PC-9 (cell line): ENCODE results near the gene BNC1. TPM values are rescaled to one million over a fixed set of nuclear protein-coding genes. Genes with fewer than 3 reads are reported as not detected.

Experiments
- BruUV-seq: library from RNA; stranded (reverse); fragments of 400-500 nt; replicated peaks from 2 replicates; lab custom pipeline; 2021; lab: Mats Ljungman, UMichigan
- CTCF ChIA-PET: fragments of 300-600 bp; sonication (Branson Sonifier 250); formaldehyde crosslinking; loops from one replicate; lab custom pipeline; 2022; ENCODE audit warnings: antibody characterized with exemption; lab: Charles Lee
- POLR2A ChIA-PET: fragments of 300-600 bp; sonication (Branson Sonifier 250); formaldehyde crosslinking; loops from one replicate; lab custom pipeline; 2022; ENCODE audit warnings: antibody characterized with exemption; ENCODE audit not compliant: unreplicated experiment; lab: Charles Lee
- DNase-seq, 2 experiments: peaks; one replicate each; pipeline versions ENCODE4 v3.0.0 to v3.0.0-alpha.2; 2015 to 2022; ENCODE audit warnings: mixed read lengths in 1 of 2
- H2AFZ ChIP-seq: fragments of 200-600 bp; sonication (generic); 2 replicates; pipeline ENCODE4 v1.8.1; 2017; ENCODE audit warnings: antibody characterized with exemption
- H3F3A ChIP-seq: fragments of 200-600 bp; sonication (generic); 2 replicates; pipeline ENCODE4 v1.8.1; 2017; ENCODE audit warnings: antibody characterized with exemption, mild to moderate bottlenecking, low read depth; ENCODE audit not compliant: insufficient read depth
- H3K27ac ChIP-seq: fragments of 200-600 bp; sonication (generic); 2 replicates; pipeline ENCODE4 v1.6.1; 2016; ENCODE audit warnings: mixed run types
- H3K27me3 ChIP-seq: fragments of 200-600 bp; sonication (generic); 2 replicates; pipeline ENCODE4 v1.6.1; 2016; ENCODE audit warnings: low read depth, mixed run types; ENCODE audit not compliant: insufficient read depth
- H3K36me3 ChIP-seq: fragments of 200-600 bp; sonication (generic); 2 replicates; pipeline ENCODE4 v1.6.1; 2016; ENCODE audit warnings: low read depth, mixed run types
- H3K4me1 ChIP-seq: fragments of 200-600 bp; sonication (generic); replicated peaks from 2 replicates; pipeline ENCODE4 v1.6.1; 2016; ENCODE audit warnings: mixed run types; ENCODE audit not compliant: insufficient read depth
- H3K4me2 ChIP-seq: fragments of 200-600 bp; sonication (generic); 2 replicates; pipeline ENCODE4 v1.6.1; 2017; ENCODE audit warnings: mixed run types
- H3K4me3 ChIP-seq: fragments of 200-600 bp; sonication (generic); 2 replicates; pipeline ENCODE4 v1.6.1; 2016; ENCODE audit warnings: mixed run types
- H3K79me2 ChIP-seq: fragments of 200-600 bp; sonication (generic); 2 replicates; pipeline ENCODE4 v1.6.1; 2017; ENCODE audit warnings: low read depth, mixed run types
- H3K9me2 ChIP-seq: fragments of 200-600 bp; sonication (generic); 2 replicates; pipeline ENCODE4 v1.8.1; 2017; ENCODE audit warnings: mild to moderate bottlenecking; ENCODE audit not compliant: insufficient read depth
- H3K9me3 ChIP-seq: fragments of 200-600 bp; sonication (generic); 2 replicates; pipeline ENCODE4 v1.8.1; 2016; ENCODE audit warnings: low read depth; ENCODE audit not compliant: insufficient read depth
- H4K20me1 ChIP-seq: fragments of 200-600 bp; sonication (generic); 2 replicates; pipeline ENCODE4 v1.8.1; 2017; ENCODE audit not compliant: insufficient read depth
- EZH2 ChIP-seq: fragments of 200-600 bp; sonication (generic); IDR thresholded peaks from 2 replicates; pipeline ENCODE4 v1.8.0; 2017; ENCODE audit warnings: antibody characterized with exemption, low read depth
- intact Hi-C: fragments of 100-400 bp; cut with micrococcal nuclease; formaldehyde crosslinking; loops from one replicate; pipeline ENCODE4 v1.10.0; 2022; ENCODE audit not compliant: unreplicated experiment
- total RNA-seq: library from RNA; stranded (reverse); gene quantifications from 2 replicates; pipeline ENCODE4 v1.2.3, GENCODE V29; 2021
- TF ChIP-seq, protein P1 (sequence below): fragments of 200-600 bp; sonication (generic); conservative IDR thresholded peaks from 2 replicates; pipeline ENCODE4 v1.6.1; 2017; ENCODE audit warnings: mixed run types, antibody characterized with exemption, mild to moderate bottlenecking, moderate library complexity

BNC1 gene
- total RNA-seq, 1 experiment from 2014 or later, result 0.83 TPM

GRCh38 chr15:83276661-83277060 is 7.8 kb downstream of the BNC1 start:
- CTCF ChIA-PET, result interaction anchor here (0.6 kb wide), 1 partner anchor 75 kb away, joined by 8 read pairs; no protein-coding TSS in a partner anchor
- peaks cover 6% of the 10 kb centered on the region; the same call in 1 of the 2 replicates for H3K4me1 ChIP-seq

GRCh38 chr15:83275412-83275811 is 9.1 kb downstream of the BNC1 start:
- Histone ChIP-seq H3K27me3 (no peaks in the 10 kb centered on the region), H3F3A (no peaks in the 10 kb centered on the region), H2AFZ (no peak overlapping the region), H3K9me3 (no peaks in the 10 kb centered on the region), H3K4me3 (no peak overlapping the region), H4K20me1 (no peaks in the 10 kb centered on the region), H3K27ac (no peak overlapping the region), H3K4me2 (no peak overlapping the region), H3K9me2 (no peaks in the 10 kb centered on the region), H3K4me1 (peaks cover 6% of the 10 kb centered on the region; the same call in 1 of the 2 replicates), H3K36me3 (no peaks in the 10 kb centered on the region), H3K79me2 (no peaks in the 10 kb centered on the region)
- ChIA-PET CTCF (interaction anchor here (0.6 kb wide), 1 partner anchor 765 kb away, joined by 3 read pairs; no protein-coding TSS in a partner anchor), POLR2A (no interaction called here)
- TF ChIP-seq, protein P1, sequence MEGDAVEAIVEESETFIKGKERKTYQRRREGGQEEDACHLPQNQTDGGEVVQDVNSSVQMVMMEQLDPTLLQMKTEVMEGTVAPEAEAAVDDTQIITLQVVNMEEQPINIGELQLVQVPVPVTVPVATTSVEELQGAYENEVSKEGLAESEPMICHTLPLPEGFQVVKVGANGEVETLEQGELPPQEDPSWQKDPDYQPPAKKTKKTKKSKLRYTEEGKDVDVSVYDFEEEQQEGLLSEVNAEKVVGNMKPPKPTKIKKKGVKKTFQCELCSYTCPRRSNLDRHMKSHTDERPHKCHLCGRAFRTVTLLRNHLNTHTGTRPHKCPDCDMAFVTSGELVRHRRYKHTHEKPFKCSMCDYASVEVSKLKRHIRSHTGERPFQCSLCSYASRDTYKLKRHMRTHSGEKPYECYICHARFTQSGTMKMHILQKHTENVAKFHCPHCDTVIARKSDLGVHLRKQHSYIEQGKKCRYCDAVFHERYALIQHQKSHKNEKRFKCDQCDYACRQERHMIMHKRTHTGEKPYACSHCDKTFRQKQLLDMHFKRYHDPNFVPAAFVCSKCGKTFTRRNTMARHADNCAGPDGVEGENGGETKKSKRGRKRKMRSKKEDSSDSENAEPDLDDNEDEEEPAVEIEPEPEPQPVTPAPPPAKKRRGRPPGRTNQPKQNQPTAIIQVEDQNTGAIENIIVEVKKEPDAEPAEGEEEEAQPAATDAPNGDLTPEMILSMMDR, result no peak
- no peak for TF ChIP-seq EZH2
- DNase-seq, result no peak
- intact Hi-C loops, result no loop called here
- no TSS peak for BruUV-seq

More at GRCh38 chr15:83276661-83277060, 7.8 kb downstream of the BNC1 start:
- no peaks in the 10 kb centered on the region for H3K36me3 ChIP-seq
- TF ChIP-seq EZH2, result no peak
- TF ChIP-seq, protein P1, result no peak
- intact Hi-C loops, result no loop called here
- no peak overlapping the region for H3K27ac ChIP-seq
- no TSS peak for BruUV-seq
- H3K79me2 ChIP-seq, result no peaks in the 10 kb centered on the region
- H3K9me3 ChIP-seq, result no peaks in the 10 kb centered on the region
- no peak for DNase-seq
- H3K9me2 ChIP-seq, result no peaks in the 10 kb centered on the region
- H2AFZ ChIP-seq, result no peak overlapping the region
- POLR2A ChIA-PET, result no interaction called here
- H3K27me3 ChIP-seq, result no peaks in the 10 kb centered on the region
- H3K4me2 ChIP-seq, result no peak overlapping the region
- no peak overlapping the region for H3K4me3 ChIP-seq
- H3F3A ChIP-seq, result no peaks in the 10 kb centered on the region
- H4K20me1 ChIP-seq, result no peaks in the 10 kb centered on the region

- intact Hi-C loops, result no loop called here
Measured at GRCh38 chr15:83270176-83270575, 14.3 kb downstream of the BNC1 start.

More at GRCh38 chr15:83270176-83270575, 14.3 kb downstream of the BNC1 start:
- H3K36me3 ChIP-seq, result no peaks in the 10 kb centered on the region
- H3K4me1 ChIP-seq, result no peaks in the 10 kb centered on the region
- H3F3A ChIP-seq, result no peaks in the 10 kb centered on the region
- DNase-seq, result no peak
- H3K4me2 ChIP-seq, result no peak overlapping the region
- POLR2A ChIA-PET, result no interaction called here
- no peaks in the 10 kb centered on the region for H4K20me1 ChIP-seq
- H3K27ac ChIP-seq, result no peak overlapping the region
- H3K27me3 ChIP-seq, result no peaks in the 10 kb centered on the region
- TF ChIP-seq EZH2, result no peak
- TF ChIP-seq, protein P1, result no peak
- no peak overlapping the region for H2AFZ ChIP-seq
- BruUV-seq, result no TSS peak
- no peaks in the 10 kb centered on the region for H3K9me2 ChIP-seq
- no peaks in the 10 kb centered on the region for H3K79me2 ChIP-seq
- no peaks in the 10 kb centered on the region for H3K9me3 ChIP-seq
- no peak overlapping the region for H3K4me3 ChIP-seq
- CTCF ChIA-PET, result no interaction called here
